SH-SY5Y (cell line): ENCODE data around the gene RAB12.

Experiments used
- GATA2 ChIP-seq: IDR thresholded peaks from 2 replicates; pipeline ENCODE4 v1.6.1; 2011; ENCODE audit warnings: mild to moderate bottlenecking, low read depth, low read length
- GATA3 ChIP-seq: IDR thresholded peaks from 2 replicates; pipeline ENCODE4 v1.6.1; 2011; ENCODE audit warnings: low read depth, mild to moderate bottlenecking, low read length, moderate library complexity

- no peak for TF ChIP-seq GATA3
- TF ChIP-seq GATA2: no peak
These were observed 65.8 kb downstream of the RAB12 start for GRCh38 chr18:8675057-8675456.
